IMR-90 (cell line): ENCODE measurements around the gene IGDCC3. TPM values are rescaled to one million over a fixed set of nuclear protein-coding genes. Genes with fewer than 3 reads are reported as not detected.

Experiments used
- ATAC-seq: fragments of 200-7000 bp; cut with Tn5 transposase; 2 replicates; pipeline ENCODE4 v1.9.1; 2020; ENCODE audit warnings: low read depth, mild to moderate bottlenecking, moderate library complexity
- BruUV-seq: library from RNA; stranded (reverse); fragments of 400-500 nt; replicated peaks from 2 replicates; lab custom pipeline; 2021; lab: Mats Ljungman, UMichigan
- CTCF ChIA-PET: fragments of 300-600 bp; formaldehyde crosslinking; extraction: SDS; loops from one replicate; lab custom pipeline; 2021; ENCODE audit warnings: antibody characterized with exemption; lab: Yijun Ruan, JAX
- POLR2A ChIA-PET: fragments of 300-600 bp; sonication (Branson Sonifier 250); formaldehyde crosslinking; loops from one replicate; lab custom pipeline; 2022; ENCODE audit warnings: antibody characterized with exemption; ENCODE audit not compliant: unreplicated experiment; lab: Charles Lee
- DNase-seq: peaks from one replicate; pipeline ENCODE4 v3.0.0; 2013
- H2AFZ ChIP-seq: replicated peaks from 2 replicates; pipeline ENCODE3; 2013; ENCODE audit warnings: low read length, mild to moderate bottlenecking; ENCODE audit not compliant: poor library complexity
- H2AK5ac ChIP-seq: 2 replicates; pipeline ENCODE4 v1.6.1; 2013; ENCODE audit warnings: low read depth, low read length, inconsistent platforms
- H2AK9ac ChIP-seq: replicated peaks from 2 replicates; pipeline ENCODE3; 2013; ENCODE audit warnings: mild to moderate bottlenecking, low read depth, low read length, moderate library complexity; ENCODE audit not compliant: poor library complexity
- H2BK120ac ChIP-seq: 2 replicates; pipeline ENCODE4 v1.6.1; 2013; ENCODE audit warnings: low read depth, low read length, inconsistent platforms
- H2BK15ac ChIP-seq: 3 replicates; pipeline ENCODE4 v1.6.1; 2013; ENCODE audit warnings: low read depth, low read length, inconsistent platforms
- H2BK20ac ChIP-seq: 2 replicates; pipeline ENCODE4 v1.6.1; 2013; ENCODE audit warnings: low read depth, mild to moderate bottlenecking, inconsistent platforms, low read length, moderate library complexity
- H2BK5ac ChIP-seq: 2 replicates; pipeline ENCODE4 v1.6.1; 2013; ENCODE audit warnings: mild to moderate bottlenecking, low read depth, low read length, inconsistent platforms; ENCODE audit not compliant: poor library complexity, severe bottlenecking
- H3K14ac ChIP-seq: replicated peaks from 2 replicates; pipeline ENCODE4 v1.6.1; 2013; ENCODE audit warnings: low read depth, low read length, inconsistent platforms
- H3K18ac ChIP-seq: 2 replicates; pipeline ENCODE4 v1.6.1; 2013; ENCODE audit warnings: low read depth, low read length, control low read depth
- H3K23ac ChIP-seq: 2 replicates; pipeline ENCODE4 v1.6.1; 2013; ENCODE audit warnings: low read depth, low read length, inconsistent platforms
- H3K27ac ChIP-seq: 2 replicates; pipeline ENCODE4 v1.5.1; 2013; ENCODE audit warnings: mild to moderate bottlenecking, control low read depth, low read length; ENCODE audit not compliant: insufficient read depth
- H3K27me3 ChIP-seq: 2 replicates; pipeline ENCODE4 v1.6.1; 2013; ENCODE audit warnings: low read length; ENCODE audit not compliant: control insufficient read depth, insufficient read depth
- H3K36me3 ChIP-seq: 2 replicates; pipeline ENCODE4 v1.6.1; 2013; ENCODE audit warnings: low read length, mixed read lengths; ENCODE audit not compliant: control insufficient read depth, insufficient read depth
- H3K4ac ChIP-seq: 2 replicates; pipeline ENCODE4 v1.6.1; 2013; ENCODE audit warnings: low read depth, low read length, inconsistent platforms
- H3K4me1 ChIP-seq: 2 replicates; pipeline ENCODE4 v1.6.1; 2013; ENCODE audit warnings: low read length, mixed read lengths; ENCODE audit not compliant: control insufficient read depth, insufficient read depth
- H3K4me2 ChIP-seq: 2 replicates; pipeline ENCODE4 v1.6.1; 2013; ENCODE audit warnings: low read depth, mild to moderate bottlenecking, control low read depth, low read length, moderate library complexity
- H3K4me3 ChIP-seq: 2 replicates; pipeline ENCODE4 v1.5.1; 2013; ENCODE audit warnings: low read depth, mild to moderate bottlenecking, control low read depth, low read length, moderate library complexity; ENCODE audit not compliant: insufficient read depth
- H3K56ac ChIP-seq: 2 replicates; pipeline ENCODE4 v1.6.1; 2013; ENCODE audit warnings: low read length, inconsistent platforms; ENCODE audit not compliant: insufficient read depth; ENCODE audit errors: extremely low read depth
- H3K79me1 ChIP-seq, 2 experiments: 2 replicates each; pipeline ENCODE4 v1.6.1; 2013; ENCODE audit warnings: low read length in 2 of 2, inconsistent platforms in 1 of 2, low read depth in 1 of 2
- H3K9ac ChIP-seq: 2 replicates; pipeline ENCODE4 v1.6.1; 2013; ENCODE audit warnings: low read depth, low read length, control low read depth
- H3K9me1 ChIP-seq: 2 replicates; pipeline ENCODE4 v1.6.1; 2013; ENCODE audit warnings: low read length, inconsistent platforms; ENCODE audit not compliant: insufficient read depth
- H3K9me3 ChIP-seq: 2 replicates; pipeline ENCODE4 v1.6.1; 2013; ENCODE audit warnings: low read length; ENCODE audit not compliant: control insufficient read depth, insufficient read depth
- H4K20me1 ChIP-seq: 2 replicates; pipeline ENCODE4 v1.6.1; 2013; ENCODE audit warnings: low read length, inconsistent platforms; ENCODE audit not compliant: insufficient read depth
- H4K5ac ChIP-seq: 2 replicates; pipeline ENCODE4 v1.6.1; 2013; ENCODE audit warnings: mild to moderate bottlenecking, low read depth, low read length, control low read depth
- H4K8ac ChIP-seq, 2 experiments: 2 replicates each; pipeline ENCODE4 v1.6.1; 2013; ENCODE audit warnings: low read depth in 2 of 2, low read length in 2 of 2, control low read depth in 1 of 2, inconsistent platforms in 1 of 2
- H4K91ac ChIP-seq: 2 replicates; pipeline ENCODE4 v1.6.1; 2013; ENCODE audit warnings: low read depth, low read length, inconsistent platforms; ENCODE audit not compliant: insufficient read depth
- BHLHE40 ChIP-seq: fragments of 150-350 bp; IDR thresholded peaks from 2 replicates; pipeline ENCODE4 v1.6.1; 2016; ENCODE audit warnings: mild to moderate bottlenecking, low read depth, low read length
- CEBPB ChIP-seq: IDR thresholded peaks from 2 replicates; pipeline ENCODE4 v1.6.1; 2012; ENCODE audit warnings: low read depth, low read length, improper control_type of control experiment
- CHD1 ChIP-seq: IDR thresholded peaks from 2 replicates; pipeline ENCODE4 v1.6.1; 2012; ENCODE audit warnings: low read depth, low read length, improper control_type of control experiment
- MAFK ChIP-seq: IDR thresholded peaks from 2 replicates; pipeline ENCODE4 v1.6.1; 2012; ENCODE audit warnings: low read depth, low read length, improper control_type of control experiment
- MAZ ChIP-seq: IDR thresholded peaks from 2 replicates; pipeline ENCODE4 v1.6.1; 2012; ENCODE audit warnings: low read depth, mild to moderate bottlenecking, low read length, improper control_type of control experiment, moderate library complexity, borderline replicate concordance
- MXI1 ChIP-seq: IDR thresholded peaks from 2 replicates; pipeline ENCODE4 v1.6.1; 2012; ENCODE audit warnings: low read depth, mild to moderate bottlenecking, low read length, moderate library complexity, borderline replicate concordance
- NFE2L2 ChIP-seq: fragments of 150-350 bp; IDR thresholded peaks from 2 replicates; pipeline ENCODE4 v1.6.1; 2016; ENCODE audit warnings: low read depth, mild to moderate bottlenecking, low read length
- POLR2A ChIP-seq: IDR thresholded peaks from 2 replicates; pipeline ENCODE4 v1.6.1; 2012; ENCODE audit warnings: mild to moderate bottlenecking, low read depth, low read length
- RAD21 ChIP-seq: IDR thresholded peaks from 2 replicates; pipeline ENCODE4 v1.6.1; 2012; ENCODE audit warnings: low read length, improper control_type of control experiment
- RCOR1 ChIP-seq: IDR thresholded peaks from 2 replicates; pipeline ENCODE4 v1.6.1; 2012; ENCODE audit warnings: mild to moderate bottlenecking, low read length, improper control_type of control experiment; ENCODE audit not compliant: insufficient replicate concordance
- RFX5 ChIP-seq: IDR thresholded peaks from 2 replicates; pipeline ENCODE4 v1.8.0; 2012; ENCODE audit warnings: low read depth, mild to moderate bottlenecking, low read length, moderate library complexity
- SMC3 ChIP-seq: fragments of 150-350 bp; IDR thresholded peaks from 2 replicates; pipeline ENCODE4 v1.6.1; 2016; ENCODE audit warnings: low read depth, mild to moderate bottlenecking, antibody characterized with exemption, low read length, moderate library complexity
- WGBS, 2 experiments: methylation state at CpG; one replicate each; pipeline versions ENCODE4 v1.1.5 to v1.1.7; 2013; ENCODE audit warnings: missing lambda C conversion rate in 2 of 2; ENCODE audit not compliant: insufficient read length in 1 of 2; ENCODE audit errors: extremely low coverage in 2 of 2; 5-methylcytosine and 5-hydroxymethylcytosine counted together
- dilution Hi-C: fragments of 300-500 bp; cut with HindIII; formaldehyde crosslinking; loops from one replicate; pipeline ENCODE4 v1.14.3; 2018; ENCODE audit warnings: low sequenced_read_pairs; ENCODE audit not compliant: unreplicated experiment
- in situ Hi-C: fragments of 300-500 bp; cut with MboI; formaldehyde crosslinking; loops from 3 replicates; pipeline ENCODE4 v1.14.3; 2019; ENCODE audit warnings: low sequenced_read_pairs, inconsistent platforms, mixed read lengths
- intact Hi-C: fragments of 100-400 bp; cut with micrococcal nuclease; formaldehyde crosslinking; loops from 2 replicates; pipeline ENCODE4 v1.10.0; 2022
- polyA plus RNA-seq, 3 experiments: library from polyadenylated mRNA; depleted of rRNA; stranded (reverse); fragments of >200 nt; gene quantifications; 2 replicates each; pipeline ENCODE4 v1.2.3, GENCODE V29; 2012; ENCODE audit warnings: low replicate concordance in 1 of 3
- total RNA-seq: library from RNA; depleted of rRNA; stranded (reverse); fragments of >200 nt; gene quantifications from 2 replicates; pipeline ENCODE4 v1.2.3, GENCODE V29; 2012
- TF ChIP-seq, protein P1 (sequence below): fragments of 150-350 bp; IDR thresholded peaks from 2 replicates; pipeline ENCODE4 v1.6.1; 2017; ENCODE audit warnings: mild to moderate bottlenecking, antibody characterized with exemption, low read length, low read depth
- TF ChIP-seq, protein P2 (sequence below): conservative IDR thresholded peaks from 2 replicates; pipeline ENCODE4 v1.5.1; 2012; ENCODE audit warnings: mild to moderate bottlenecking, low read depth, low read length, improper control_type of control experiment

Gene IGDCC3
- total and polyA plus RNA-seq, 2 of the 4 experiments (the other 2 are of a cell fraction), result 0.18 to 0.19 TPM

DNA sequence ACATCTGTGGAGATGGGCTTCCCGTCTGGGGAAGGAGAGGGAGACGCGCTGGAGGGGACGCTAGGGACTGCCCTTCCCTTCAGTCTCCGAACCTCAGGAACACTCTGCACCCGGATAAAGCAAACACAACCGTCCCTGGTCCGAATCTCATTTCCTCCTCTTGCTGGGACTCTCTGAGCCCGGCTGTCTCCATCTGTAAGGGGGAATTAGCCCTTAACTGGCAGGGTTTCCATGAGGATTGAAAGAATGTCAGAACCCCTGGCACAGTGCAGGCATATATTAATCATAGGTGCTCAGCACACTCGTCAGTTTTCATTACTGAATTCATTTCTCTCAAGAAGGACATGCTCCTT, 19.1 kb upstream of the IGDCC3 start:
- WGBS, 2 experiments, result no CpG with 5 or more reads among the region's 10 CpGs
- H4K8ac ChIP-seq, result no peak overlapping the region
- TF ChIP-seq MXI1 (no peak), CHD1 (no peak), POLR2A (no peak), RAD21 (no peak), RFX5 (no peak), SMC3 (no peak), MAFK (no peak), BHLHE40 (no peak), CEBPB (no peak), MAZ (no peak), NFE2L2 (no peak), RCOR1 (no peak)
- TF ChIP-seq, protein P1, sequence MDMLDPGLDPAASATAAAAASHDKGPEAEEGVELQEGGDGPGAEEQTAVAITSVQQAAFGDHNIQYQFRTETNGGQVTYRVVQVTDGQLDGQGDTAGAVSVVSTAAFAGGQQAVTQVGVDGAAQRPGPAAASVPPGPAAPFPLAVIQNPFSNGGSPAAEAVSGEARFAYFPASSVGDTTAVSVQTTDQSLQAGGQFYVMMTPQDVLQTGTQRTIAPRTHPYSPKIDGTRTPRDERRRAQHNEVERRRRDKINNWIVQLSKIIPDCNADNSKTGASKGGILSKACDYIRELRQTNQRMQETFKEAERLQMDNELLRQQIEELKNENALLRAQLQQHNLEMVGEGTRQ, result no peak
- TF ChIP-seq, protein P2, sequence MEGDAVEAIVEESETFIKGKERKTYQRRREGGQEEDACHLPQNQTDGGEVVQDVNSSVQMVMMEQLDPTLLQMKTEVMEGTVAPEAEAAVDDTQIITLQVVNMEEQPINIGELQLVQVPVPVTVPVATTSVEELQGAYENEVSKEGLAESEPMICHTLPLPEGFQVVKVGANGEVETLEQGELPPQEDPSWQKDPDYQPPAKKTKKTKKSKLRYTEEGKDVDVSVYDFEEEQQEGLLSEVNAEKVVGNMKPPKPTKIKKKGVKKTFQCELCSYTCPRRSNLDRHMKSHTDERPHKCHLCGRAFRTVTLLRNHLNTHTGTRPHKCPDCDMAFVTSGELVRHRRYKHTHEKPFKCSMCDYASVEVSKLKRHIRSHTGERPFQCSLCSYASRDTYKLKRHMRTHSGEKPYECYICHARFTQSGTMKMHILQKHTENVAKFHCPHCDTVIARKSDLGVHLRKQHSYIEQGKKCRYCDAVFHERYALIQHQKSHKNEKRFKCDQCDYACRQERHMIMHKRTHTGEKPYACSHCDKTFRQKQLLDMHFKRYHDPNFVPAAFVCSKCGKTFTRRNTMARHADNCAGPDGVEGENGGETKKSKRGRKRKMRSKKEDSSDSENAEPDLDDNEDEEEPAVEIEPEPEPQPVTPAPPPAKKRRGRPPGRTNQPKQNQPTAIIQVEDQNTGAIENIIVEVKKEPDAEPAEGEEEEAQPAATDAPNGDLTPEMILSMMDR, result no peak

More for the DNA sequence above, 19.1 kb upstream of the IGDCC3 start:
- POLR2A ChIA-PET, result no interaction called here
- intact Hi-C loops (no loop called here), in situ Hi-C loops (no loop called here), dilution Hi-C loops (no loop called here)
- Histone ChIP-seq H3K23ac (no peak overlapping the region), H4K5ac (no peak overlapping the region), H3K9ac (no peak overlapping the region), H2AK5ac (no peak overlapping the region), H3K9me3 (no peaks in the 10 kb centered on the region), H2AFZ (no peak overlapping the region), H4K91ac (no peak overlapping the region), H3K4me2 (no peak overlapping the region), H3K79me1 (no peaks in the 10 kb centered on the region), H2AK9ac (no peak overlapping the region), H3K27ac (no peak overlapping the region), H2BK15ac (no peak overlapping the region), H3K4ac (no peak overlapping the region), H3K18ac (no peak overlapping the region), H2BK5ac (no peak overlapping the region), H3K56ac (no peak overlapping the region), H2BK120ac (no peak overlapping the region), H2BK20ac (no peak overlapping the region), H3K4me3 (no peak overlapping the region), H3K9me1 (no peaks in the 10 kb centered on the region; the same call in 1 of the 2 replicates), H3K4me1 (no peaks in the 10 kb centered on the region), H3K27me3 (peaks cover 34% of the 10 kb centered on the region; the same call in 1 of the 2 replicates), H4K20me1 (no peaks in the 10 kb centered on the region), H3K36me3 (no peaks in the 10 kb centered on the region), H3K14ac (no peak overlapping the region)
- BruUV-seq, result no TSS peak
- CTCF ChIA-PET, result no interaction called here
- no peak for ATAC-seq
- DNase-seq, result no peak
